ENCODE results near the gene SCP2.

The SCP2 gene

DNA sequence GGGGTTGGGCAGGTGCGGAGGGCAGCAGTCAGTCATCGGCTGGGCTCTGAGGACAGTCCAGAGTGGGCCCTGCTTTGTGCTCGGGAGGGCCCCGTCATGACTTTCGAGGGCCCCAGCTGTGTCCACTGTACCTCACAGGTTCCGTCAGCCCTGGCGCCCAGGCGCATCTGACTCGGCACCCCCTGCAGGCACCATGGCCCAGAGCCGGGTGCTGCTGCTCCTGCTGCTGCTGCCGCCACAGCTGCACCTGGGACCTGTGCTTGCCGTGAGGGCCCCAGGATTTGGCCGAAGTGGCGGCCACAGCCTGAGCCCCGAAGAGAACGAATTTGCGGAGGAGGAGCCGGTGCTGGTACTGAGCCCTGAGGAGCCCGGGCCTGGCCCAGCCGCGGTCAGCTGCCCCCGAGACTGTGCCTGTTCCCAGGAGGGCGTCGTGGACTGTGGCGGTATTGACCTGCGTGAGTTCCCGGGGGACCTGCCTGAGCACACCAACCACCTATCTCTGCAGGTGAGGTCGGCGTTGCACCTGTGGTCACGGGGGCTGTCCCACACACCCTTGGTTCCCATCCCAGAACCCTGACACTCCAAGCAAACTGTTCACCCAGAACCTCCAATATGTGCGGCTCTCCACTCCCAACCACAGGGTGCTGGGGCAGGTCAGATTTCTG, 142.7 kb downstream of the SCP2 start:
- DNase-seq = no peak

DNA sequence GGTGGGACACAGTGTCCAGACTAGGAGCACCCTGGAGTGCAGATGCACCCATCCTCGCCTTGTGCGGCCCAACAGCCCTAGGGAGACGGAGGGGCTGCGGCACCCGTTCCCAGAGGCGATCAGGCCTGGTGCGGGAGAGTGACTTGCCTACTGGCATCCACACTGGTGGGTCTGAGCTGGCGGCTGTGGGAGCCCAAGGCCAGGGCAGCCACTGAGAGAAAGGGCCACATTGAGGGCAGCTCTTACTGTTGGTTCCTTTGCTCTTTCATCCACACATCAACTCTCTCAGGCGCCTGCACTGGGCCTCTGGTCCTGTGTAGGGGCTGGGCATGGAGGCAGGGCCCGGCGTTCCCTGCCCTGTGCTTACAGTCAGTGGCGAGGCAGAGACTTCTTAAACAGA, 143.5 kb downstream of the SCP2 start:
- no peak for DNase-seq

DNA sequence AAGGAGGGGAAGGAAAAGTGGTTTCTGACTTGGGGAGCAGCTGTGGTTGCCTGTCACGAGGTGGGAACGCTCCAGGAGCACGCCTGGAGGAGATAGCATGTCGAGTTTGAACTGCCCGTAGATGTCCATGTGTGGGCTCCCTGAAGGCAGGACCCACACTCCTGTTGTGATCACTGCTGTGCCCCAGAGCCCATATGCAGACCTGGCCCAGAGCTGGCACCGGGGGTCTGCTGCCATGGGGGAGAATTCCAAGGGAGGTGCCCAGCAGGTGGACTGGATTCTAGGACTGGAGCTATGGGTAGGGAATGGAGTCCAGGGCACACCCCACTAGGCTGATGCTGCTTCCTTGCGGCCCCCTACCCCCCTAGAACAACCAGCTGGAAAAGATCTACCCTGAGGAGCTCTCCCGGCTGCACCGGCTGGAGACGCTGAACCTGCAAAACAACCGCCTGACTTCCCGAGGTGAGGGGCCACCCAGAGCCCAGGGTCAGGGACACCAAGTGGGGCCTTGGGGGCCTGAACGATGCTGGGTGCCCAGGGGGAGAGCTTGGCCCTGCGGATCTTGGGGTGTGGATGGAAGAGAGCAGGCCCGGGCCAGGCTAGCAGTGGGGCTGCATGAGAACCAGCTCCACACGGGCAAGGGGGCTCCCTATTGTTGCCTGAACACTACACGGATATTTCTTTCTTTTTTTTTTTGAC, 144.2 kb downstream of the SCP2 start:
- no peak for DNase-seq

DNA sequence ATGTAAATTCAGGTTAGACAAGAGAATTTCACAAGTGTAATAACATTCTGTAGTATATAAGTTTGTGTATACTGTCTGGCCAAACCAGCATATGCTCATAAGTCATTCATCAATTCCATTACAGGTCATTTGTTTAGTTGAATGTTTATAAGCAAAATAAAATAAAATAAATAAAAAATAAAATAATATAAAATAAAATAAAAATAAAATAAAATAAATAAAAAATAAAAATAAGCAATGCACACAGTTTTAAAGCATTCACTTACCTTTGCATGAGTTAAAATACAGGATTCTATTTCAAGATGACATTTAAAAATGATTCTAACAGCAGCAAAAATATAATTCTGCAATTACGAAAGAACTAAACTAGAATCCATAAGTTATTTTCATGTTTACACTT, 144.8 kb downstream of the SCP2 start:
- DNase-seq = no peak

DNA sequence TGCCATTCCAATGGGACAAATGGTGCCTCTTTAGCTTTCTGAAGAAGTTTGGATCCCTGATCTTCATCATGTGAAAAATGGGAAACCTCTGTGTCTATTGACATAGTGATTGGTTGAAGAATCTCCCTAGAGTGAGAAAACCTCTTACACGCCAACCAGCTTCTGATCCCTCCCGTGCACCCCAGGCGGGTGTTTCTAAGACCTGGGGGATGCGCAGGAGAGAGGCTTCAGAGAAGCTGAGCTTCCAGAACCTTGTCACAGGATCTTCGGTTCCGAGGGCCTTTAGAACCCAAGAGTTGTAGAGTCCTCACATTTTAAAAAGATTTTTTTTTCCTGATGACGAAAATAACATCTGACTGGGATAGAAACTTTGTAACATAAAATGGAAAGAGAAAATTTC, 146.2 kb downstream of the SCP2 start:
- DNase-seq = no peak

DNA sequence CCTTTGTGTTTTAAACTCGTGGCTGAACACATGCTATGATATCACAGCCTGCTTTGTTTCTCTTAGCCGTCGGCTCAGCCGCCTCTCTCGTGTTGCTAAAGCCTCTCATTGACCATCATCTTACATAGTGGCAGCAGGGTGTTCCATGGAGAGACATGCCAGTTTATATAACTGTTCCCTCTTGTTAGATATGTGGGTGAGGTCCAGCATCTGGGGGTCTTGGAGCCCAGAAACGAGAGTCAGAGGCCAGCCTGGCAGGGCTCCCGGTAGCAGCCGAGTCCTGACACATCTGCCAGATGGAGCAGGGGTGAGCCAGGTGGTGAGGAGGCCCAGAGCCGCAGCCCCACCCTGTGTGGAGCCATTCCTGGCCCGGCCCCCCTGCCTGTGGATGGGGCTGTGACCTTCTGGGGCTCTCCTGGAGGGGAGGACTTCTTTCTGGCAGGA, 146.8 kb downstream of the SCP2 start:
- no peak for DNase-seq

DNA sequence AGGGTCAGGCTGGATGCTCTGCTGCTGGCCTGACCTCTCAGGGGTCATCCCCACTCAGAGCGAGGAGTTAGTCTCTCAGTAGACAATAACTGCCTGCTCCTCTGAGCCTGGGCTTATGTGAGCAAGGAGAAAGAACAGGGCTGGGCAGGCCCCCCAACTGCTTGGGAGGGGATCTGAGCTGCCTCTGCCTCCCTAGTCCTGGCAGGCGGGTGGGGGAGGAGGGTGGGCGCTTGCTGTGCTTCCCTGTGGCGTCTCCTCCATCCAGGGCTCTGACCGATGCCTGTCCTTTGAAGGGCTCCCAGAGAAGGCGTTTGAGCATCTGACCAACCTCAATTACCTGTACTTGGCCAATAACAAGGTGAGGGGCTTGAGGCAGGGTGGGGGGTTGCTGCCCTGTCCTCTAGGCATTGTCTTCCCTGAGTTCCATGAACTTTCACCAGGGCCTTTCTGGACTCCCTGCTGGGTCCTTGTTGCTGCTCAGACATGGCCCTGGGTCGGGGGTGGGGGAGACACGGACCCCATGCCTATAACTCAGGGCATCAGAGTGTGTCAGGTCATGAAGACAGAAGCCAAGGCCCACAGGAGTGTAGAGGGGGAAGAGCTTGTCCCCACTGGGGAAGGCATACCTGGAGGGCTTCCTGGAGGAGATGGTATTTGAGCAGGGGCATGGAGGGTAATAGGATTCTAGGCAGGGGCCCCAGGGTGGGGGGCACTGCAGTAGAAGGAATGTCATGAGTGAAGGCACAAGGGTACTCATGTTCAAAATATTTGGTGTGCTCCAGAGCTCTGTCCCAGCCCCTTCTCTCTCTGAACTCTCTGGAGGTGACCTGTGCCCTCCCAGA, 147.5 kb downstream of the SCP2 start:
- DNase-seq = no peak

DNA sequence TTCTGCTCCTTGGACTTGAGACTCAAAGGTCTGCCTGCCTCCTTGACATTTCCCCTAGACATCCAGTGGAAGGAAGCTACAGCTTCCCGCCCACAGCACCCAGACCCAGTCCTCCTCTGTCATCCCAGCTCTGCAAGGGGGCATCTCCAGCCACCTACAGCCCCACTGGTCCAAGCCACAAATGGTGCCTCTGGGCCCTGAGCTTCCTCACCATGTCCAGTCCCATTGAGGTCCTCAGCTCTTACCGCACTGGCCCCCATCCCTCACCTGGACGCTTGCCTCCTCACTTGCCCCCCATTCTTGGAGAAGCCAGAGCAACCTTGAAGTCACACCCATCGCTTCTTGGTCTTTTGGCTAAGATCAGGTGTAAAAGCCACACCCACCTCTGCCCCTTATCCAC, 148.1 kb downstream of the SCP2 start:
- no peak for DNase-seq

DNA sequence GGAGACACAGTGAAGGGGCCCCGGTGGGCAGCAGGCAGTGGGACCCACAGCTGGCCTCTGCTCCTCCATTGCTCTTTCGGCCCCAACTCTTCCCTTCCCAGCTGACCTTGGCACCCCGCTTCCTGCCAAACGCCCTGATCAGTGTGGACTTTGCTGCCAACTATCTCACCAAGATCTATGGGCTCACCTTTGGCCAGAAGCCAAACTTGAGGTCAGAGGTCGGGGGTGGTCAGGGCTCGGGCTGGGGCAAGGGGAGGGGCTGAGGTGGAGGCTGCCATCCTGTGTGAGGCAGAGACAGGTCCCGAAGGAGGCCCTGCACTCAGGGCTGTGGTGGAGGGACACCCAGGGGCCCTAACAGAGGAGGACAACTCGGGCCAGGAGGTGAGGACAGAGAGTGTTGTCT, 148.7 kb downstream of the SCP2 start:
- no peak for DNase-seq

DNA sequence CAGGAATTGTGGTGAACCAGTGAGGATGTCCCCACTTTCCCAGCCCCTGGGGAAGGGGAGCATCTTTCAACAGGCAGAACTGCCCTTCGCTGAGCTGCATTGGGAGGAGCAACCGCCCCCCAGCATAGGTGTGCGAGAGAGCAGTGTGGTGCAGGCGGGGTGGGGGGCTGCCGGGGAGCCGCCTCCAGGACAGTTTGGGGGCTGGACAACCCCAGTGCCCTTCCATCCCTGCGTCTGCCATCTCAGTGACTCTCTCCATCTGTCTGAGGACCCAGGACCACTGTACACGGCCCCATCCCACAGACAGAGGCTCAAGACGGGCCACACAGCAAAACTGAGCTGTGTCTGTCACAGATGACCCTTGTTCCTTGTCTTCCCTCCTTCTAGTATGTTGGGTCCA, 149.1 kb downstream of the SCP2 start:
- DNase-seq = no peak

DNA sequence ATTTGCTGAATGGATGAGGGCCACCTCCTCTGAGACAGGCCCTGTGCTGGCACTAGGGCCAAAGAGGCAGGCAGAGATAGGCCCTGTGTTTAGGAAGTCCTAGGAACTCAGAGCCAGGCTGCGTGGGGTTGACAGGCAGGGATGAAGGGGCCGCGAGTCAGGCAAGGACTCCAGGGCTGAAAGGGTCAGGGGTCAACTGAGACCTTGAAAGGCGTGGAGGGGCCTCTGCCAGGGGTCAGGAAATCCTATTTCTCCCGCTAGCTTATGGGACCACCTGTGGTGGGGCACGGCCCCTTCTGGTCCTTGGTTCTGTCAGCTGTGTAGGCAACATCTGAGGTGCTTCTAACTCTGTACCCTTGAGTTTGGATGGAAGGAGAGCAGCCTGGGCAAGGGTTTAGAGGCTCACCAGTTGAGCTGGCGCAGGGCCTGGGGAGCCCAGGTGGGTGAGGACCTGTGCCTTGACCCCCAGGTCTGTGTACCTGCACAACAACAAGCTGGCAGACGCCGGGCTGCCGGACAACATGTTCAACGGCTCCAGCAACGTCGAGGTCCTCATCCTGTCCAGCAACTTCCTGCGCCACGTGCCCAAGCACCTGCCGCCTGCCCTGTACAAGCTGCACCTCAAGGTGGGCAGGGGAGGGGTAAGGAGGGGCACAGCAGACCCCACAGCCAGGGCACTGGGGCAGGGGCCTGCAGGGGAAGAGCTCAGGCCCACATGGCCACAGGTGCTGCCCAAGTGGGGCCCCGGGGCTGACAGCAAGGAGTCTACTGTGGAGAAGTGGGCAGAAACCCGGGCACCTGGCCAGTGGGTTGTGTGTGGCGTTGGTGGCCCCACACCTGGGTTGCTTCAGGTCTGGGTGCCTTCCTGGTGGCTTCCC, 149.9 kb downstream of the SCP2 start:
- DNase-seq = no peak

DNA sequence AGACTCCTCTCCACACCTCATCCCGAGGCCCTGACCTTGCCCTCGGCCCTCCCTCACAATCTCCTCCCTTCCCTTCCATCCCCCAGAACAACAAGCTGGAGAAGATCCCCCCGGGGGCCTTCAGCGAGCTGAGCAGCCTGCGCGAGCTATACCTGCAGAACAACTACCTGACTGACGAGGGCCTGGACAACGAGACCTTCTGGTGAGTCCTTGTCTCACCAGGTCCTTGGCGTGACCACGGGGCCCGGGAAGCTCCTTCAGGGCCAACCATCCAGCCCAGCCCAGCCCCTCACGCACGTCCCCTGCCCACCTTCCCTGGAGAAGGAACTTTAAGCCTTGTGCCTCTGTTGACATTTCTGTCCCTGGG, 150.5 kb downstream of the SCP2 start:
- DNase-seq = no peak

DNA sequence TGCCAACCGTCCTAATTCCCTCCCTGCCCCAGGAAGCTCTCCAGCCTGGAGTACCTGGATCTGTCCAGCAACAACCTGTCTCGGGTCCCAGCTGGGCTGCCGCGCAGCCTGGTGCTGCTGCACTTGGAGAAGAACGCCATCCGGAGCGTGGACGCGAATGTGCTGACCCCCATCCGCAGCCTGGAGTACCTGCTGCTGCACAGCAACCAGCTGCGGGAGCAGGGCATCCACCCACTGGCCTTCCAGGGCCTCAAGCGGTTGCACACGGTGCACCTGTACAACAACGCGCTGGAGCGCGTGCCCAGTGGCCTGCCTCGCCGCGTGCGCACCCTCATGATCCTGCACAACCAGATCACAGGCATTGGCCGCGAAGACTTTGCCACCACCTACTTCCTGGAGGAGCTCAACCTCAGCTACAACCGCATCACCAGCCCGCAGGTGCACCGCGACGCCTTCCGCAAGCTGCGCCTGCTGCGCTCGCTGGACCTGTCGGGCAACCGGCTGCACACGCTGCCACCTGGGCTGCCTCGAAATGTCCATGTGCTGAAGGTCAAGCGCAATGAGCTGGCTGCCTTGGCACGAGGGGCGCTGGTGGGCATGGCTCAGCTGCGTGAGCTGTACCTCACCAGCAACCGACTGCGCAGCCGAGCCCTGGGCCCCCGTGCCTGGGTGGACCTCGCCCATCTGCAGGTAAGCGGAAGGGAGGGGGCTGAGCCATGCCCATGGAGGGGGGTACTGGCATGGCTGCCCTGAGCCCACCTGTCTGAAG, 151.4 kb downstream of the SCP2 start:
- DNase-seq = no peak

DNA sequence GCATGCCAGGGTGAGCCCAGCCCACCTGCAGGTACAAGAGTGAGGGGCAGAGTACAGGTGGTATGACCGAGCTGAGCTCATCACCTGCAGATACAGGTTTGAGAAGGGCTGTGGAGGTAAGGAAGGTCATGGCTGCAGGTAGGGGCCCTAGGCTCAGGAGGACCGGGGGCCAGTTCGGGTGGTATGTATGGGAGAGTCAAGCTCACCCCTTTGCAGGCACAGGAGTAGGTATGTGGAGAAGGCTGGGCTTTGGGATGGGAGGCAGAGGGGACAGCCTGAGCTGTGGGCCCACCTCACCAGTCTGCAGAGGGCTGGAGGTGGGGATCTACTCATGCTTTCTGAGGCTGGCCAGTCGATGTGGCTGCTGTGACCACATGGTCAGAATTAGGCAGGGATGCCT, 152.2 kb downstream of the SCP2 start:
- no peak for DNase-seq

DNA sequence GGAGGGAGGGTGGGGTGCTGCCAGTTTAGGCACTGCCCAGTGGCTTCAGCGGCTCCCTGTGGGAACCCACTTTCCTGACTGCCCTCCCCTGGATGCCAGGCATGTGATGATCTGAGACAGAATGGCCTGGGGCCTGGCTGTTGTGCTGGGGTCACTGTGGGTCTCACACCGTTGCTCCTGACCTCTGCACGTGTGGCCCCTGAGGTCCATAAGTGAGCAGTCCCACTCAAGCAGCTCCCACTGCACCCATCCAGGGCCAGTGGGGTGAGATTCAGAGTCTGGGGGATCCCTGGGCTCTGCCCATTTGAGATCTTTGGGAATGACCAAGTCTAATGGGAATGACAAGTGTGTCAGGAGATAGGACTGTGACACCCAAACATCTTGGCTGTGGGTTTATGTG, 153.0 kb downstream of the SCP2 start:
- DNase-seq = no peak

DNA sequence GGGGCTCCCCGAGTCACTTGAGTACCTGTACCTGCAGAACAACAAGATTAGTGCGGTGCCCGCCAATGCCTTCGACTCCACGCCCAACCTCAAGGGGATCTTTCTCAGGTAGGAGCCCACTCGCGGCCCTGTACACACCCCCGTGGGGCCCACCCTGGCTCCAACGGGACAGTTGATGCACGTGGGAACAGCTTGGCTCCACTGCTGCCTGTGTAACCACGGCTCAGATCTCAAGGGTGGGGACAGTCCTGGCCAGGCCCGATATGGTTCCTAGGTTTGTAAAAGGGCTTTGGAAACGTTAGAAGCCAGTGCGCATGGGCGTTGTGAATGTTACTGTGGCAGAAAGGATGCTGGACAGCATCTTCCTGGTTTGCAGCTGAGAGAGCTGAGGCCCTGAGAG, 153.7 kb downstream of the SCP2 start:
- no peak for DNase-seq

DNA sequence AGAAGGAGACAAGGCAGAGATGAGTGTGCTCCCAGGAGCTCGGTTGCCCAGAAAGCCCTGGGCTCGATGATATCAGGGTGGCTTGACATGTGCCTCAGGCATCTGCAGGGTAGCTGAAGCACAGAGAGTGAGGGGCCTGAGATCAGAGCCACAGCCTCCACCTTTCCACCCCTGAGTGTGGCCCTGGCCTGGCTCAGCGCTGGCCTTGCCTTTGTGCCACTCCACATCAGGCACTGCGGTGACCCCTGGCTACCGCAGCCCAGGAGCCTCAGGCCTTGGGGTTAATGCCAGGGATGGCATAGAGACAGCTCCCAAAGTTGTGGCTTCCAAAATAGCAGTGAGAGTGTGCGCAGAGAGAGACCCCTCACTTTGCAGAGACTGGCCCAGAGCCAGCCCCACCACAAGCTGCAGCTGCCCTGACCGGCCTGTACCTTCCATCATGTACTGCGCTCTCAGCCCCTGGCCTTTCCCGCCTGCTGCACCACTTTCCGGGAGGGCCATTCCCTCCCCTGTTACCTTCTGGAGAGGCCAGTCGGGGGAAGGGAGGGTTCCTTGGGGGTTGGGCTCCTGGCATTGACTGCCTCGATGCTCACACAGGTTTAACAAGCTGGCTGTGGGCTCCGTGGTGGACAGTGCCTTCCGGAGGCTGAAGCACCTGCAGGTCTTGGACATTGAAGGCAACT, 154.4 kb downstream of the SCP2 start:
- no peak for DNase-seq

DNA sequence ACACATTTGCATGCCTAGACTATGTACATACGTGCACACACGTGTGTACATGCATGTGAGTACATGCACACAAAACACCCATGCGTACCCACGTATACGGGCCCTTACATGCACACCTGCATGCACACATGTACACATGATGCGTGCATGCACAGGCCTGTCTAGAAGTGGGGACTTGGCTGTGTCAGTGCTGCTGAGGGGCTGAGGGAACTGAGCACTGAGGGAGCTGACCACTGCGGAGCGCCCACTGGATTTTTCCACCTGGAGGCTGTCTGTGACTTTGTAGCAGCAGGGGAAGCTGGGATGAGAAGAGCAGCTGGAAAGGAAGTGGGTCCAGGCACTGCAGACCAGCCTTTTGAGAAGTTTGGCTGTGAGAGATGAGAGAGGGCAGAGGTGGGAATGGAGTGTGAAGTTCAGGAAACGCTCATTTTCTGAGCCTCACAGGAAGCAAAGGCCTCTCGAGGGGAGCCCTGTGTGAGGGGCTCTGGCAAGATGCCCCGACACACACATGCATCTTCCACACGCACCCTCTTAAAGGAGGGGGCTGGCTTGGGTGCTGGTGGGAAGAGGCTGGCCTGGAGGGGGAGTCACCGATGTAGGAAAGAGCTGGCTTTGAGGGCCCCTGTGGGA, 155.9 kb downstream of the SCP2 start:
- DNase-seq = no peak

DNA sequence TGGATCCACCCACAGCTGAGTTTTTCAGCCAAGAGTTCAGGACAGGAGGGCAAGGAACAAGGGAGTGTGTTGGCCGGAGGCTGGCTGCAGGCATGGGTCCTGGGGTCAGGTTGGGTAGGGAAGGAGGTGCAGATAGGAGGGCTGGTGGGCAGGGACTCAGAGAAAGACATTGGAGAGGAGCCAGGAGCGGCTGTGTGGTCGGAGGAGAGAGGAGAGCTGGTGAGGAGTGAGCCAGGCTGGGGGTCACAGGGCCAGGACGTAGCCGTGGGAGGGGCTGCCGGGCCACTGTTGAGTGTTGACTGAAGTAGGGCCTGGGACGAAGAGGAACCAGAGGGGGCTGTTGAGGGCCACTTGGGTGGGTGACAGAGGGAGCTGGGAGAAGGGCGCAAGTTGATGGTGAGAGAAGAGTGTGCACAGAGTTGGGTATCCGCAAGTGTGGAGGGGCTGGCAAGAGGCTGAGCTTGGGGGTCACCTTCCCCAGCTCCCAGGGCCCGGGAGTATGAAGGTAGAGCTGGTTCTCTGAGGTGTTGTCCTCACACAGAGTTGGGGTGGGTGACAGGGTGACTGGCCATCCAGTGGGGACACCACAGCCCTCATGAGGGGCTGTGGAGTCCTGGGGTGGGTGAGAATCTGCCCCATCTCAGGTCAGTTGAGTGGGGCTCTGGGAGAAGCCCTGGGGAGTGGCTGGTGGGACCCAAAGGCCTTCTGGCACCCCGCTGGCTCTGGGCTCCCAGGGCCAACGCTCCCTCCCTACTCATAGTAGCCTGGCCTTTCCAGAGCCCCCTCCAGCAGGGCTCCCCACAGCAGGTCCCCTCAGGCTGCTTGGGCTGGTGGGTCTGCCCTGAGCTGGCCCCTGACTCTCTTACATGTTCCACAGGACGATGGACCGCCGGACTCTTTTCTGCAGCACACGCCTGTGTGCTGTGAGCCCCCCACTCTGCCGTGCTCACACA, 156.8 kb downstream of the SCP2 start:
- no peak for DNase-seq

DNA sequence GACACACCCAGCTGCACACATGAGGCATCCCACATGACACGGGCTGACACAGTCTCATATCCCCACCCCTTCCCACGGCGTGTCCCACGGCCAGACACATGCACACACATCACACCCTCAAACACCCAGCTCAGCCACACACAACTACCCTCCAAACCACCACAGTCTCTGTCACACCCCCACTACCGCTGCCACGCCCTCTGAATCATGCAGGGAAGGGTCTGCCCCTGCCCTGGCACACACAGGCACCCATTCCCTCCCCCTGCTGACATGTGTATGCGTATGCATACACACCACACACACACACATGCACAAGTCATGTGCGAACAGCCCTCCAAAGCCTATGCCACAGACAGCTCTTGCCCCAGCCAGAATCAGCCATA, 157.5 kb downstream of the SCP2 start:
- DNase-seq = no peak

Data from NCI-H2029 (cell line).